GM12878 (cell line): ENCODE results near the gene BEST4. TPM values are rescaled to one million over a fixed set of nuclear protein-coding genes. Genes with fewer than 3 reads are reported as not detected.

Experiments
- ATAC-seq: fragments of 200-7000 bp; cut with Tn5 transposase; 3 replicates; pipeline ENCODE4 v1.9.1; 2020; ENCODE audit warnings: mild to moderate bottlenecking, moderate library complexity
- BruUV-seq: library from RNA; stranded (reverse); fragments of 400-500 nt; replicated peaks from 2 replicates; lab custom pipeline; 2021; lab: Mats Ljungman, UMichigan
- CTCF ChIA-PET: fragments of 300-600 bp; sonication (Branson Sonifier 250); formaldehyde crosslinking; extraction: SDS; loops from one replicate; lab custom pipeline; 2021; ENCODE audit warnings: inconsistent platforms; lab: Yijun Ruan, JAX
- POLR2A ChIA-PET: fragments of 350-600 bp; formaldehyde crosslinking; extraction: SDS; loops from one replicate; lab custom pipeline; 2021; ENCODE audit warnings: inconsistent platforms; lab: Charles Lee
- RAD21 ChIA-PET: fragments of 300-600 bp; sonication (Branson Sonifier 250); formaldehyde crosslinking; loops from one replicate; lab custom pipeline; 2023; ENCODE audit warnings: antibody characterized with exemption; ENCODE audit not compliant: unreplicated experiment; lab: Charles Lee
- SMC1A ChIA-PET: fragments of 300-600 bp; sonication (Branson Sonifier 250); formaldehyde crosslinking; loops from one replicate; lab custom pipeline; 2023; ENCODE audit not compliant: unreplicated experiment, uncharacterized antibody; lab: Charles Lee
- DNase-seq: peaks from one replicate; pipeline ENCODE4 v3.0.0-alpha.2; 2011; ENCODE audit warnings: low read depth, low spot score
- FAIRE-seq: peaks from 3 replicates; lab custom pipeline; 2011; peaks lifted over from hg19 to GRCh38; lab: Jason Lieb, UNC
- H2AFZ ChIP-seq: 2 replicates; pipeline ENCODE4 v1.6.0; 2011; ENCODE audit warnings: low read depth, low read length, control low read depth; ENCODE audit not compliant: control insufficient read depth
- H3K27ac ChIP-seq: 2 replicates; pipeline ENCODE4 v1.5.1; 2011; ENCODE audit warnings: control low read depth; ENCODE audit not compliant: control insufficient read depth, insufficient read depth
- H3K27me3 ChIP-seq, 2 experiments: replicated peaks in 1 of 2; 2 replicates each; pipeline versions ENCODE4 v1.6.0 to v1.6.1; 2011; ENCODE audit warnings: low read length in 1 of 2; ENCODE audit not compliant: control insufficient read depth in 2 of 2, insufficient read depth in 2 of 2
- H3K36me3 ChIP-seq, 2 experiments: 2 replicates each; pipeline ENCODE4 v1.5.1; 2011; ENCODE audit warnings: low read length in 1 of 2; ENCODE audit not compliant: control insufficient read depth in 2 of 2, insufficient read depth in 2 of 2
- H3K4me1 ChIP-seq: 2 replicates; pipeline ENCODE4 v1.6.1; 2011; ENCODE audit warnings: mild to moderate bottlenecking, low read length, moderate library complexity, mixed read lengths; ENCODE audit not compliant: control insufficient read depth, insufficient read depth
- H3K4me2 ChIP-seq: 2 replicates; pipeline ENCODE4 v1.6.0; 2011; ENCODE audit warnings: control low read depth; ENCODE audit not compliant: control insufficient read depth, insufficient read depth
- H3K4me3 ChIP-seq: fragments of 200-600 bp; sonication (generic); 2 replicates; pipeline ENCODE4 v1.5.1; 2016
- H3K79me2 ChIP-seq: 2 replicates; pipeline ENCODE4 v1.6.0; 2011; ENCODE audit warnings: low read length; ENCODE audit not compliant: control insufficient read depth, insufficient read depth
- H3K9ac ChIP-seq: 2 replicates; pipeline ENCODE4 v1.8.0; 2011; ENCODE audit warnings: low read length, control low read depth, mixed read lengths; ENCODE audit not compliant: control insufficient read depth, insufficient read depth
- H3K9me3 ChIP-seq: replicated peaks from 3 replicates; pipeline ENCODE4 v1.5.1; 2011; ENCODE audit warnings: mild to moderate bottlenecking, low read length; ENCODE audit not compliant: control insufficient read depth, insufficient read depth
- H4K20me1 ChIP-seq: 2 replicates; pipeline ENCODE4 v1.6.0; 2011; ENCODE audit not compliant: control insufficient read depth, insufficient read depth
- CHD4 ChIP-seq: fragments of 200-600 bp; sonication (generic); IDR thresholded peaks from 2 replicates; pipeline ENCODE4 v1.6.1; 2016; ENCODE audit warnings: mild to moderate bottlenecking
- CREB1 ChIP-seq: IDR thresholded peaks from 2 replicates; pipeline ENCODE4 v1.6.1; 2012; ENCODE audit warnings: low read depth, mild to moderate bottlenecking, inconsistent platforms
- HDGF ChIP-seq: fragments of 450-650 bp; IDR thresholded peaks from 2 replicates; pipeline ENCODE4 v1.6.1; 2016; ENCODE audit warnings: antibody characterized with exemption
- IKZF2 ChIP-seq, 2 experiments: fragments of 450-650 bp; IDR thresholded peaks; 2 replicates each; pipeline ENCODE4 v1.6.1; 2017; ENCODE audit warnings: mild to moderate bottlenecking in 2 of 2, moderate library complexity in 2 of 2
- JUND ChIP-seq: IDR thresholded peaks from 2 replicates; pipeline ENCODE4 v1.6.1; 2012; ENCODE audit warnings: low read depth, mild to moderate bottlenecking, low read length, improper control_type of control experiment, moderate library complexity
- POLR2AphosphoS2 ChIP-seq: IDR thresholded peaks from 2 replicates; pipeline ENCODE4 v1.6.1; 2011; ENCODE audit warnings: low read depth, mild to moderate bottlenecking, low read length, improper control_type of control experiment, moderate library complexity
- RCOR1 ChIP-seq: conservative IDR thresholded peaks from 2 replicates; pipeline ENCODE4 v1.6.1; 2012; ENCODE audit warnings: low read depth, low read length, improper control_type of control experiment
- SMAD1 ChIP-seq: fragments of 450-650 bp; IDR thresholded peaks from 2 replicates; pipeline ENCODE4 v1.6.1; 2018; ENCODE audit warnings: mild to moderate bottlenecking, low read depth; ENCODE audit not compliant: partially characterized antibody
- SP1 ChIP-seq: IDR thresholded peaks from one replicate; pipeline ENCODE4 v1.6.1; 2011; ENCODE audit warnings: low read depth, low read length
- YBX1 ChIP-seq: fragments of 450-650 bp; IDR thresholded peaks from 2 replicates; pipeline ENCODE4 v1.6.1; 2016; ENCODE audit warnings: antibody characterized with exemption
- WGBS: methylation state at CpG from one replicate; pipeline ENCODE4 v1.1.6; 2016; ENCODE audit warnings: low lambda C conversion rate; ENCODE audit not compliant: insufficient replicate concordance, insufficient coverage; ENCODE audit errors: missing lambda C conversion rate; 5-methylcytosine and 5-hydroxymethylcytosine counted together
- in situ Hi-C: fragments of 300-500 bp; cut with MboI; formaldehyde crosslinking; loops from 9 replicates; pipeline ENCODE4 v1.14.3; 2018; ENCODE audit warnings: mixed read lengths
- intact Hi-C: fragments of 100-400 bp; cut with micrococcal nuclease; formaldehyde crosslinking; loops from one replicate; pipeline ENCODE4 v1.14.2; 2022; ENCODE audit not compliant: unreplicated experiment
- polyA plus RNA-seq, 11 experiments: library from polyadenylated mRNA; depleted of rRNA in 4 of 11; unstranded in 6 of 11; stranded (reverse) in 5 of 11; fragments of >200 nt; fragmentation: Nextera tagmentation in 4 of 11; fragmentation: Illumina TruSeq in 1 of 11; extraction: Ambion mirVana in 4 of 11; extraction: Trizol in 1 of 11; gene quantifications; 1 replicate in 1 of 11; 2 replicates in 10 of 11; pipeline versions ENCODE4 v1.2.1 to v1.2.3, GENCODE V29; 2011 to 2016; ENCODE audit warnings: inconsistent platforms in 2 of 11, missing spikeins in 2 of 11, low read depth in 1 of 11
- total RNA-seq, 4 experiments: library from RNA; depleted of rRNA in 3 of 4; stranded (reverse); fragments of >200 nt in 3 of 4; fragmentation: Illumina TruSeq in 1 of 4; extraction: Trizol in 1 of 4; gene quantifications; 2 replicates each; pipeline versions ENCODE4 v1.2.1 to v1.2.3, GENCODE V29; 2013 to 2021
- TF ChIP-seq, protein P1 (sequence below): fragments of 150-350 bp; IDR thresholded peaks from 2 replicates; pipeline ENCODE4 v1.6.1; 2016; ENCODE audit warnings: low read depth, low read length

The BEST4 gene
- total and polyA plus RNA-seq, 10 of the 15 experiments (the other 5 are each of a cell fraction or from before 2014, with no cell fraction given), result 0.06 to 1.3 (median 0.42) TPM

DNA sequence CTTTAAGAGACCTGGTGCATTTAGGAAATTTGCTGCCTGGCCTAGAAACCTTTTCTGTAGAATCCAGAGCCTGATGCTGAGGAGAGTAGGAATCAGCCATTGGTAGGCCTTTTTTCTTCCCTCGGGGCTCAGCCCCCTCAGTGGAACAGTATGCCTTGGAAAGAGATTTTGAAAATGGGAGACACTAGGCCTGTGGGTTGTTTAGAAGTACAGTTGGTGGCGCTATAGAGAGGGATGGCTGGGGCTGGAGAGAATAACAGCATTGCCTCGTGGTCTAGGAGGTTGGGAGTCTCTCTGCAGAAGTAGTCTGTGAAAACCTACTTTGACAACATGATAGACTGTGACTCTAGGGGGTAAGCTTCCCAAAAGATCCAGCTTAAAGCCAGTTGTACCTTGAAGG, 40.1 kb downstream of the BEST4 start:
- Histone ChIP-seq H2AFZ (no peak overlapping the region), H4K20me1 (no peaks in the 10 kb centered on the region), H3K4me1 (no peaks in the 10 kb centered on the region), H3K9ac (no peak overlapping the region), H3K4me3 (no peak overlapping the region), H3K79me2 (peaks cover 17% of the 10 kb centered on the region), H3K9me3 (no peaks in the 10 kb centered on the region)
- in situ Hi-C loops (no loop called here), intact Hi-C loops (no loop called here)
- ChIA-PET SMC1A (interaction anchor here (1.0 to 2.3 kb wide), 4 partner anchors 11 to 19 kb away, joined by 3 to 9 read pairs (median 4); no protein-coding TSS in a partner anchor), CTCF (interaction anchor here (0.8 to 3.1 kb wide), 5 partner anchors 14 to 37 kb away, joined by 3 to 12 read pairs (median 4); partner anchors contain the start of gene RNU5D-1), POLR2A (interaction anchor here (0.8 kb wide), 1 partner anchor 28 kb away, joined by 3 read pairs; the partner anchor contains the start of gene RPS8), RAD21 (no interaction called here)
- BruUV-seq, result no TSS peak
- no peak for ATAC-seq
- no peak for DNase-seq
- FAIRE-seq, result no peak
- 98% methylated on average over 3 of the region's 3 CpGs for WGBS
- no peak for TF ChIP-seq SP1
- no peak for TF ChIP-seq CREB1
- no peak for TF ChIP-seq CHD4
- no peak for TF ChIP-seq IKZF2 (IDR thresholded peaks at IDR 0.05)
- TF ChIP-seq HDGF, result no peak
- TF ChIP-seq POLR2AphosphoS2, result no peak
- no peak for TF ChIP-seq SMAD1
- TF ChIP-seq JUND, result no peak
- no peak for TF ChIP-seq YBX1
- TF ChIP-seq RCOR1, result no peak
- TF ChIP-seq, protein P1, sequence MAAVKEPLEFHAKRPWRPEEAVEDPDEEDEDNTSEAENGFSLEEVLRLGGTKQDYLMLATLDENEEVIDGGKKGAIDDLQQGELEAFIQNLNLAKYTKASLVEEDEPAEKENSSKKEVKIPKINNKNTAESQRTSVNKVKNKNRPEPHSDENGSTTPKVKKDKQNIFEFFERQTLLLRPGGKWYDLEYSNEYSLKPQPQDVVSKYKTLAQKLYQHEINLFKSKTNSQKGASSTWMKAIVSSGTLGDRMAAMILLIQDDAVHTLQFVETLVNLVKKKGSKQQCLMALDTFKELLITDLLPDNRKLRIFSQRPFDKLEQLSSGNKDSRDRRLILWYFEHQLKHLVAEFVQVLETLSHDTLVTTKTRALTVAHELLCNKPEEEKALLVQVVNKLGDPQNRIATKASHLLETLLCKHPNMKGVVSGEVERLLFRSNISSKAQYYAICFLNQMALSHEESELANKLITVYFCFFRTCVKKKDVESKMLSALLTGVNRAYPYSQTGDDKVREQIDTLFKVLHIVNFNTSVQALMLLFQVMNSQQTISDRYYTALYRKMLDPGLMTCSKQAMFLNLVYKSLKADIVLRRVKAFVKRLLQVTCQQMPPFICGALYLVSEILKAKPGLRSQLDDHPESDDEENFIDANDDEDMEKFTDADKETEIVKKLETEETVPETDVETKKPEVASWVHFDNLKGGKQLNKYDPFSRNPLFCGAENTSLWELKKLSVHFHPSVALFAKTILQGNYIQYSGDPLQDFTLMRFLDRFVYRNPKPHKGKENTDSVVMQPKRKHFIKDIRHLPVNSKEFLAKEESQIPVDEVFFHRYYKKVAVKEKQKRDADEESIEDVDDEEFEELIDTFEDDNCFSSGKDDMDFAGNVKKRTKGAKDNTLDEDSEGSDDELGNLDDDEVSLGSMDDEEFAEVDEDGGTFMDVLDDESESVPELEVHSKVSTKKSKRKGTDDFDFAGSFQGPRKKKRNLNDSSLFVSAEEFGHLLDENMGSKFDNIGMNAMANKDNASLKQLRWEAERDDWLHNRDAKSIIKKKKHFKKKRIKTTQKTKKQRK, result no peak
- TF ChIP-seq, all 136 proteins: peak for 0
- Histone ChIP-seq H3K36me3 (peaks cover 24 to 30% of the 10 kb centered on the region in 2 experiments), H3K27ac (no peak overlapping the region), H3K27me3 (no peaks in the 10 kb centered on the region), H3K4me2 (no peak overlapping the region)
